NCI-H1417 treated with DMSO at 0.1 percent for 48 hours (cell line): ENCODE measurements around the gene TEX51.

ENCODE experiments used
- DNase-seq: peaks from one replicate; lab custom pipeline; 2025; lab: John Stamatoyannopoulos, UW

The TEX51 gene

DNA sequence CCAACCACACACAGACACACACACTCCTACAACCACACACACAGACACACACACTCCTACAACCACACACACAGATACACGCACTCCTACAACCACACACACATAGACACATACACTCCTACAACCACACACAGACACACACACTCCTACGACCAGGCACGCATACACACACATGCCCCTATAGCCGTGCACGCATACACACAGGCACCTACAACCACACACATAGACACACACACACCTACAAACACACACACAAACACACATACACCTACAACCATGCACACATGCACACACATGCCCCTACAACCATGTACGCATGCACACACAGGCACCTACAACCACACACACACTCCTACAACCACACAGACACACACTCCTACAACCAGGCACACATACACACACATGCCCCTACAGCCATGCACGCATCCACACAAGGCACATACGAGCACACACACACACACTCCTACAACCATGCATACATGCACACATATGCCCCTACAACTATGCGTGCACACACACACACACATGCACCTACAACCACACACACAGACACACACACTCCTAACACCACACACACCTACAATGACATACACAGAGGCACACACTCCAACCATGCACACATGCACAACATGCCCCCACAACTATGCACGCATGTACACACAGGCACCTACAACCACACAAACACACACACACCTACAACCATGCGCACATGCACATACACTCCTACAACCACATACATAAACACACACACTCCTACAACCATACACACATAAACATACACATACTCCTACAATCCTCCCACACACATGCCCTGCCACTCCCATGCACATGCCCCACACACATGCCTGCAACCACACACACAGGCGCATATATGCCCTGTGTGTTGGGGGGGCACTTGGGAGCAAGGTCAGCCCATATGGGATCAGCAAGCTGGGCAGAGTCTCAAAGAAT, 19.1 kb upstream of the TEX51 start:
- no peak for DNase-seq

GRCh38 chr2:126880324-126880723, 18.4 kb upstream of the TEX51 start:
- no peak for DNase-seq

GRCh38 chr2:126880817-126881216, 17.9 kb upstream of the TEX51 start:
- no peak for DNase-seq

DNA sequence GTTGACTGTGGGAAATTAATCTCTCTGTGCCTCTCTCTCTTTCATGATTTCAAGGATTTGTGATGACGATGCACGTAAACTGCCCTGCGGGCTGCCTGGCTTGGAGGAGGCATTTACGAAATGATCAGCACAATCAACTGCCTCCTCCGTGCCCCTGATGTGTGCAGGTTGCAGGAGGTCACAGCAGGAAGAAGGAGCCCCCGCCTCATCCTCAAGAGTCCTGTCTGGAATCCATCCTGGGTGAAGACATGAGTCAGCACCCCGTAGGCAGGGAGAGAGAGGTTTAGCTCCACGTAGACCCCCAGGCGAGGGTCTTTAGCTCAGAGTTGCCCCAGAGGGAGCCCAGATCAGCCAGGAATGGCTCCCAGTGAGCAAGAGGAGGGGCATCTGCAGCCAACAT, 17.1 kb upstream of the TEX51 start:
- DNase-seq, result no peak

- no peak for DNase-seq
These were observed 16.5 kb upstream of the TEX51 start for GRCh38 chr2:126882181-126882580.

GRCh38 chr2:126882736-126883665, 15.7 kb upstream of the TEX51 start:
- no peak for DNase-seq

DNA sequence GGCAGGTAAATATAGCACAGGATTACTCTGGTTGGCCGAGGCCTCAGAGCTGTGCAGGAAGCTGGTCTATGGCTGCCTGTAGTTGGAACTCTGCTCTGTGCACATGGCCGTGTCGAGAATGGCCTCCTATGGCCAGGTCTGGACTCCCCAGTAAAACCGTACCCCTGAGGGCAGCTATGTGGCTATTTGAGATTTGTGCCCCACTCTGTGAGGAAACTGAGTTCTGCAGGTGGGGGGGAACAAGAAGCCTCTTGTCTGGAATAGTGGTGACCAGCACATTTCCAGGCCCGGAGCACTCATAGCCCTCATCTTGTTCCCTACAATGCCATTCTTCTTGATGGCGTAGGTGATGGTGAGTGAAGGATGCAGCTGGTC, 15.0 kb upstream of the TEX51 start:
- no peak for DNase-seq

DNA sequence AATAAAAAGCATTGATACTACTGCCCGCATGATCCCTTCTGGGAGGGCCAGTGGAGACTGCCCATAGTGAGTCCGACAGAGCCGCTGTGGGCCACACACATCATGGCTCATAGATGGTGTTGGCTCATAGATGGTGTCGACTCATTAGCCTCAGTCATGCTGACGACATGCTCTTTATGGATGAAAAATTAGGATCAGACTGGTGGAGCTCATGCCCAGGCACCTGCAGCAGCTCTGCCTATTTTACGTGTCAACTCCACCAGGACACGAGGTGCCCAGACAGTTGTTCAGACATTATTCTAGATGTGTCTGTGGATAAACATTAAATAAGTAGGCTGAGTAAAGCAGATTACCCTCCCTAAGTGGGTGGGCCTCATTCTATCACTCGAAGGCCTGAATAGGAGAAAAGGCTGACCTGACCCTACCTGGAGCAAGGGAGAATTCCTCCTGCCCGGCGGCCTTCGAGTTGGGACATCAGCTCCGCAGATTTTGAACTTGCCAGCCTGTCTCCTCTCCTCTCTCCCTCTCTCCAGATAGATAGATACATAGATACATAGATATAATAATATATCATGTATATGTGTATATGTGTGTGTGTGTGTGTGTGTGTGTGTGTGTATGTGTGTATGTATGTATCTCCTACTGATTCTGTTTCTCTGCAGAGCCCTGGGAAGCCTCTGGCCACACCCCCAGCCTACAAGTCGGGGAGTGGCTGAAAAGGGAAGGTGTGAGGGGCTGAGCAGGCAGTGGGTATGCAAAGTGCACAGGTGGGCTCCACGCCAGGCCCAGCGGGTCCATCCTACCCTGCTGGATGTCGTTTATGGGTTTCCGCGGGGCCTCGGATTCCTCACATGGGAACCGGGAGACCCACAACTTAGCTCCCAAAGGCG, 13.6 kb upstream of the TEX51 start:
- DNase-seq, result no peak

DNA sequence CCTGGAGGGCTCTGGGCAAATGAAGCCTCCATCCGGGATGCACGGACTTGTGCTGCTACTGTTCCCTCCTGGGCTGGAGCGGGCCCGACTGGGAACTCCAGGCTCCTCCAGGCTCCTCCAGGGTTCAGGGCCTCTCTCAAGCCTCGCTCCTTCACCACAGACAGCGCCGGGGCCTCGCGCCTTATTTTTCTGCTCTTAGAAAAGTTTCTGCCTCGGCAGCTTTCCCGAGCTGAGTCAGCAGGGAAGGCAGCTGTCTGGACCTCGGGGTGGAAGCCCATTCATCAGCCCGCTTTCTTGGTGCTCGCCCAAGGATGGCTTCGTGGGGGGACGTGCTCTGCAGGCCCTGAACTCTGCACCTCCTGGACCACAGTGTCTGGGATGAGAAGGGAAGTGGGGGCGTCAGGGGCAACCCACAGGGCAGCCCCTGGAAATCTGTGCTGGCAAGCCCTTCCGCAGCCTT, 12.9 kb upstream of the TEX51 start:
- no peak for DNase-seq

- DNase-seq, result no peak
These were observed 12.3 kb upstream of the TEX51 start for GRCh38 chr2:126886211-126886915.

DNA sequence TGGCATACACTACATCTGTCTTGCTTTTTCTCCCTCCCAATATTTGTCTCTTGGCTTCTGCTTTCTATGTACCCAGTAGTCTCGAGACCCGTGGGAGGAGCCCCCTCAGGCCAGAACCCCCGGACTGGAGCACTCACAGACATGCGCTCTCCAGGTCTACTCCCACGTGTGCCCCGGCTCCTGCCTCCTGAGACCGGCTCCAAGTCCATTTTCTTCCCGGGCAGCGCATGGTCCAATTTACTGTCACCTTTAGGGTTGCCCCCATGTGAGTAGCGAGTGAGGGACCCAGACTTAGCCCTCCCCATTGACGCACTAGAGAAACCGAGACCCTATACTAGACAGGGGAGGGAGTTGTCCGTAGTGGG, 11.8 kb upstream of the TEX51 start:
- DNase-seq, result no peak

GRCh38 chr2:126887506-126887905, 11.2 kb upstream of the TEX51 start:
- no peak for DNase-seq

DNA sequence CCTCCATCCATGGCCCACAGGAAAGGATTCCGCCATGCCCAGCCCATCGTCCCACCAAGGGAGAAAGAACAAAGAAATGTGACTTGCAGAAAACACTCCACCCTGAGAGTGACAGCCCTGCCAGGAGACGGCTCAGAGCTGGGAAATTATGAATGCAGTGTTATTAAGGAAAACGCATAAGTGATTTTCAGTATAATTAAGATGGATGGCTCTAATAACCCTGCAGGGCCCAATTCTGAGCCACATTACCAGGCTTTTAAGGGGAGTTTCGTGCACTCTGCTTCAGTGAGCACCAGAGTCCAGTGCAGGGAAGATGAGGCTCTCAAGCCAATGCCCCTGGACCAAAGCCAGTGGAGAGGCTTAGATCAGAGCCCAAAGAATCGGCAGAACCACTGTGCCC, 10.6 kb upstream of the TEX51 start:
- no peak for DNase-seq

GRCh38 chr2:126889071-126889470, 9.6 kb upstream of the TEX51 start:
- no peak for DNase-seq

DNA sequence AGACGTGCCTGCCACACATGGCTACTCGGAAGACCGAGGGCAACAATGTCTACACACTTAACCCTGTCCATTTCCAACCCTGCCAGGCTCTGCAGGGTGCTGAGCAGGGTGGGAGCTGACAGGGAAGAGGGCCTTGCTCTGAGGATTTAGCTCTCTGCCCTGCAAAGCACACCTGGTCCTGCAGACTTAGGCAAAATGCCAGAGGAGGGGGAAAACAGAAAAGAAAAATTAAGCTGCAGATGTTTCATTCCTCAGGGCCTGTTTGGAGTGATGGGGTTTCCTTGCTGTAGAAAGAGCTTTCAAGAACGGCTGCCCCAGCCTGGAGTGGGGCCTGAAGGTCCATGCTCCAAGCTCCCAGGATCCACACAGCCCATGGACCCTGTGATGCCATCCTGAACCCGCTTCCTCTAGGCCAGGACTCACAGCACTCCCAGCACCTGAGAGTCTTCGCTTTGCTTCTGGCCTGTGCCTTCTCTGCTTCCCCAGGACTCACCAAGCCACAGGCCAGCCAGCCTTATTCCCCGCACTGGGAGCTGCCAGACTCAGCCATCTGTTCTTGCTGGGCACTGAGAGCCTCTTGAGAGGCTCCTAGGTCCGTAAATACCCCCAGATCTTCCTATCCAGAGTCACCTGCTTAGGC, 9.1 kb upstream of the TEX51 start:
- DNase-seq, result no peak

GRCh38 chr2:126890136-126890510, 8.6 kb upstream of the TEX51 start:
- DNase-seq, result no peak

- DNase-seq, result no peak
These were observed 7.9 kb upstream of the TEX51 start for GRCh38 chr2:126890551-126891450.

DNA sequence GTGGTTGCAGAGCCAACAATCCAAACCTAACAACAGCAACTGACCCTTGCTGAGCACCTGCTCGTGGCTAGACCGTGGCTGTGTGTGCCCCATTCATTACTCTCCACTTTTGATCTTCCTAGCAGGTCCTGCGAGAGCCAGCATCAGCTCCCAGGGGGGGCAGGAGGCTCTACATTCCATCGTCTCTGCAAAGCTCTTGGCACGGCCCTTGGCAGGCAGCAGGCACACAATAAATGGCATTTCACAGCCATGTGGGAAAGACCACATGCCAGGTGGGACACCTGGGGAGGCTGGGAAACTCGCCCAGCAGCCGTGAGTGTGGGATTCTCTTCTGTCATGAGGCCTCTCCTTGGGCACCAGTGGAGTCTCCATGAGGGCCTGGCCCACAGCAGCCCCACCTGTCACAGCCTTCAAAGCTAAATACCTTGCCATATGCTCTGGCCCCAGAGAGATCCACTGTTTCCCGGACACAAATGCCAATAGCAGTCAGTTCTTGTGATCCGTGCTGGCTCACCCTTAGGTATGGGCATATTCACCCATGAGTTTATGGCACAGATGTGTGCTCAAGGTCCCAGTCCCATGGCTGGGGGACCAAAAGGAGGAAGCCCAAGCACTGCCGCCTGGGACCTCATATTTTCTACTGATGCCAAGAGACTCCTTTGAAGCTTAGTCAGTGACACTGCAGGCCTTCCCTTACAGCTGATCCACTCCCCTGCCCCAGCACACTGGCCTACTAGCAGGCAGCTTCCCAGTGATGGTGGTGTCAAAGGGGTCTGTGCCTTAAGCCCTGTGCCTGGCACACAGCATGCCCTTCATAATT, 6.8 kb upstream of the TEX51 start:
- no peak for DNase-seq

DNA sequence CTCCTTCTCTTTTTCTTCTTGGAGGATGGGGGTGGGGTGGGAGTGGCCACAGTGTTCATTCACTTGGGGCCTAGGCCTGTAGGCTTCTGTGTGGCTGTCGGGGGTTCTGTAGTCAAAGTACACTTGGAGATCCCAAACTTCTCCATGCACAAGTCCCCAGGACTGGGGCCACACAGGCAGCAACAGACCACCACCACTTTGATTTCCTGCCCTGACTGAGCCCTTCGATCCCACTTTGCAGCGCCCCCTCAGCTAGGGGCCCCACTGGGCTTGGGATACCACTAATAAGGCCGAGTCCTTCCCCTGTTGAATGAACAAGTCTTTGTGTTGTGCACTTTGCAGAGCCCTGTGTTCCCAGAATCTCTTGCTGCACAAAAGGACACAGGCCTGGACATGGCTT, 5.5 kb upstream of the TEX51 start:
- no peak for DNase-seq
